NB4 (cell line): ENCODE data around the gene SCLT1.
"Not testable (repeated sequence)": the region's sequence is repeated elsewhere in the genome, so short reads cannot be mapped to it uniquely, and the experiment has no call there.

ENCODE experiments used
- CTCF ChIP-seq: IDR thresholded peaks from one replicate; pipeline ENCODE4 v1.5.1; 2012; ENCODE audit warnings: low read depth, low read length
- POLR2A ChIP-seq: IDR thresholded peaks from 2 replicates; pipeline ENCODE4 v1.6.1; 2011; ENCODE audit warnings: mild to moderate bottlenecking; ENCODE audit not compliant: insufficient read length; ENCODE audit errors: extremely low read depth

- TF ChIP-seq CTCF, POLR2A: not testable (repeated sequence)
Measured at GRCh38 chr4:129126614-129127013, 33.3 kb upstream of the SCLT1 start.
